Upper lobe of left lung (tissue), 6 donors: ENCODE data around the gene TAS1R1. TPM values are rescaled to one million over a fixed set of nuclear protein-coding genes. Genes with fewer than 3 reads are reported as not detected.

Experiments
- ATAC-seq, 2 donors: fragments of 200-7000 bp; cut with Tn5 transposase; one replicate each; pipeline ENCODE4 v1.9.1; 2022; ENCODE audit warnings: mild to moderate bottlenecking in 2 of 2, moderate library complexity in 2 of 2; ENCODE audit not compliant: low FRiP score in 2 of 2
- DNase-seq, 2 donors: peaks; one replicate each; pipeline ENCODE4 v3.0.0-alpha.2; 2019 to 2020
- H3K27ac ChIP-seq, 4 donors: fragments of 200-600 bp; sonication (generic); one replicate each; pipeline ENCODE4 v1.5.1; 2016 to 2019
- H3K27me3 ChIP-seq, 4 donors: fragments of 200-600 bp; sonication (generic); one replicate each; pipeline ENCODE4 v1.5.1; 2017 to 2019
- H3K36me3 ChIP-seq, 4 donors: fragments of 200-600 bp; sonication (generic); one replicate each; pipeline ENCODE4 v1.5.1; 2016 to 2019
- H3K4me1 ChIP-seq, 4 donors: fragments of 200-600 bp; sonication (generic); one replicate each; pipeline ENCODE4 v1.5.1; 2018 to 2019
- H3K4me3 ChIP-seq, 4 donors: fragments of 200-600 bp; sonication (generic); one replicate each; pipeline ENCODE4 v1.5.1; 2017 to 2019; ENCODE audit warnings: mild to moderate bottlenecking in 2 of 4, moderate library complexity in 1 of 4
- H3K9me3 ChIP-seq, 4 donors: fragments of 200-600 bp; sonication (generic); one replicate each; pipeline ENCODE4 v1.5.1; 2018 to 2019
- CTCF ChIP-seq, 6 experiments: fragments of 450-650 bp in 4 of 6; fragments of 200-600 bp in 2 of 6; sonication (generic) in 2 of 6; IDR thresholded peaks; one replicate each; pipeline ENCODE4 v1.5.1; 2016 to 2019; ENCODE audit warnings: antibody characterized with exemption in 6 of 6
- EP300 ChIP-seq, 4 donors: sonication (generic); formaldehyde crosslinking; IDR thresholded peaks; one replicate each; pipeline ENCODE4 v1.5.1; 2017; ENCODE audit warnings: antibody characterized with exemption in 4 of 4, control low read depth in 2 of 4
- POLR2A ChIP-seq, 4 donors: fragments of 450-650 bp; IDR thresholded peaks; one replicate each; pipeline ENCODE4 v1.5.1; 2016 to 2017; ENCODE audit warnings: antibody characterized with exemption in 4 of 4, mild to moderate bottlenecking in 2 of 4
- POLR2AphosphoS5 ChIP-seq, 2 donors: sonication (generic); formaldehyde crosslinking; IDR thresholded peaks; one replicate each; pipeline ENCODE4 v1.5.1; 2017; ENCODE audit warnings: antibody characterized with exemption in 2 of 2
- WGBS, 2 donors: methylation state at CpG; one replicate each; pipeline ENCODE4 v1.1.5; 2017 to 2018; 5-methylcytosine and 5-hydroxymethylcytosine counted together
- total RNA-seq, 6 donors: library from RNA; depleted of rRNA in 4 of 6; stranded (reverse); fragments of >200 nt in 4 of 6; gene quantifications; one replicate each; pipeline versions ENCODE4 v1.1.0 to v1.2.1, GENCODE V29; 2016 to 2021
- donor health status: DM: no; HTN: no; CAD: no; lungs with moderate emphysema.
- donor health status: DM: no; HTN: yes; CAD: no; lungs with severe emphysema.

Gene TAS1R1
- total RNA-seq, 6 donors from 2014 or later: 0.11 to 0.15 TPM; not detected in 4

- H3K27ac ChIP-seq: peak overlapping the region; percentile 96 to 100 (median 98)
- H3K27me3 ChIP-seq: no peaks in the 10 kb centered on the region
- no peaks in the 10 kb centered on the region for H3K9me3 ChIP-seq
- H3K36me3 ChIP-seq: peaks cover 7 to 22% (median 15%) of the 10 kb centered on the region in 4 donors
- ATAC-seq (peak; percentile 1 to 56), DNase-seq (peak; percentile 43 to 91)
- peak overlapping the region; percentile 72 to 99 (median 78) for H3K4me3 ChIP-seq
- H3K4me1 ChIP-seq: peaks cover 44 to 54% (median 47%) of the 10 kb centered on the region in 4 donors
- 1% methylated on average over 61 of the region's 103 CpGs; no CpG with 5 or more reads in 1 of the 2 donors for WGBS, 2 donors
- TF ChIP-seq POLR2A (IDR thresholded peaks at IDR 0.05) (peak in 1 of 4 donors; percentile 11), POLR2AphosphoS5 (IDR thresholded peaks at IDR 0.05) (no peak), EP300 (IDR thresholded peaks at IDR 0.05) (no peak), CTCF (IDR thresholded peaks at IDR 0.05) (peak in 1 of 6 experiments; percentile 2)
These were observed 47.0 kb downstream of the TAS1R1 start for GRCh38 chr1:6601923-6602668.

GRCh38 chr1:6602669-6603237, 47.6 kb downstream of the TAS1R1 start, which contains the start of gene KLHL21:
KLHL21 (minus strand) TSS chr1:6602869; CDS start chr1:6602817, 52 bp downstream.
- 1% methylated on average over 16 of the region's 84 CpGs; no CpG with 5 or more reads in 1 of the 2 donors for WGBS, 2 donors
- peak; percentile 88 to 91 for ATAC-seq
- DNase-seq: peak; percentile 94 to 98
- Histone ChIP-seq H3K9me3 (no peaks in the 10 kb centered on the region), H3K27ac (peak within 1 kb of the TSS; percentile 96 to 100 (median 98)), H3K4me1 (peaks cover 38 to 47% (median 40%) of the 10 kb centered on the region in 4 donors), H3K4me3 (peak within 1 kb of the TSS; percentile 72 to 99 (median 78)), H3K27me3 (no peaks in the 10 kb centered on the region), H3K36me3 (peaks cover 3 to 15% (median 9%) of the 10 kb centered on the region in 4 donors)
- TF ChIP-seq POLR2A (IDR thresholded peaks at IDR 0.05) (peak in 3 of 4 donors; percentile 71 to 96 (median 87)), CTCF (IDR thresholded peaks at IDR 0.05) (peak in 1 of 6 experiments; percentile 36), POLR2AphosphoS5 (IDR thresholded peaks at IDR 0.05) (peak; percentile 81 to 94), EP300 (IDR thresholded peaks at IDR 0.05) (no peak)

GRCh38 chr1:6603238-6603914, 48.3 kb downstream of the TAS1R1 start:
- peaks cover 35 to 42% (median 37%) of the 10 kb centered on the region in 4 donors for H3K4me1 ChIP-seq
- DNase-seq (peak; percentile 65 to 87), ATAC-seq (peak; percentile 52 to 65)
- 1% methylated on average over 23 to 36 of the region's 36 CpGs for WGBS, 2 donors
- H3K36me3 ChIP-seq: peaks cover 0 to 9% (median 5%) of the 10 kb centered on the region in 4 donors
- H3K27ac ChIP-seq: peak overlapping the region; percentile 96 to 100 (median 98)
- peak overlapping the region; percentile 38 to 99 (median 76) for H3K4me3 ChIP-seq
- TF ChIP-seq EP300 (IDR thresholded peaks at IDR 0.05): no peak
- no peak for TF ChIP-seq CTCF (IDR thresholded peaks at IDR 0.05)
- TF ChIP-seq POLR2A (IDR thresholded peaks at IDR 0.05): peak in 2 of 4 donors; percentile 14 to 86
- peak in 1 of 2 donors; percentile 4 for TF ChIP-seq POLR2AphosphoS5 (IDR thresholded peaks at IDR 0.05)
- no peaks in the 10 kb centered on the region for H3K27me3 ChIP-seq
- no peaks in the 10 kb centered on the region for H3K9me3 ChIP-seq

- Histone ChIP-seq H3K4me3 (peak overlapping the region in 3 of 4 donors; percentile 72 to 99 (median 79)), H3K27ac (peak overlapping the region; percentile 96 to 100 (median 98)), H3K4me1 (peaks cover 30 to 36% (median 32%) of the 10 kb centered on the region in 4 donors), H3K36me3 (peaks cover 0 to 2% (median under 1%) of the 10 kb centered on the region in 4 donors), H3K27me3 (no peaks in the 10 kb centered on the region), H3K9me3 (no peaks in the 10 kb centered on the region)
- TF ChIP-seq POLR2A (IDR thresholded peaks at IDR 0.05) (peak in 2 of 4 donors; percentile 11 to 44), CTCF (IDR thresholded peaks at IDR 0.05) (peak in 3 of 6 experiments; percentile 16 to 40 (median 26)), EP300 (IDR thresholded peaks at IDR 0.05) (no peak), POLR2AphosphoS5 (IDR thresholded peaks at IDR 0.05) (peak; percentile 7 to 51)
- DNase-seq (peak; percentile 82 to 84), ATAC-seq (peak; percentile 27 to 52)
- 22 to 28% methylated on average over 19 of the region's 19 CpGs for WGBS, 2 donors
These were observed 48.9 kb downstream of the TAS1R1 start for GRCh38 chr1:6603915-6604558.
